Right lobe of liver (tissue), 4 donors: ENCODE data around the gene ARMC7.

Experiments used
- POLR2A ChIP-seq: fragments of 450-650 bp; IDR thresholded peaks from one replicate; pipeline ENCODE4 v1.6.1; 2017; ENCODE audit warnings: antibody characterized with exemption, mild to moderate bottlenecking
- TF ChIP-seq, protein P1 (sequence below), 4 donors: fragments of 200-600 bp in 3 of 4; fragments of 450-650 bp in 1 of 4; IDR thresholded peaks; one replicate each; pipeline versions ENCODE4 v1.5.1 to v1.8.0; 2016 to 2022; ENCODE audit warnings: antibody characterized with exemption in 4 of 4, mild to moderate bottlenecking in 2 of 4
- donor health status: DM: no; HTN: no; CAD: no.
- donor health status: DM: no; HTN: no; CAD: no.
- donor health status: DM: no; HTN: yes; CAD: no.

DNA sequence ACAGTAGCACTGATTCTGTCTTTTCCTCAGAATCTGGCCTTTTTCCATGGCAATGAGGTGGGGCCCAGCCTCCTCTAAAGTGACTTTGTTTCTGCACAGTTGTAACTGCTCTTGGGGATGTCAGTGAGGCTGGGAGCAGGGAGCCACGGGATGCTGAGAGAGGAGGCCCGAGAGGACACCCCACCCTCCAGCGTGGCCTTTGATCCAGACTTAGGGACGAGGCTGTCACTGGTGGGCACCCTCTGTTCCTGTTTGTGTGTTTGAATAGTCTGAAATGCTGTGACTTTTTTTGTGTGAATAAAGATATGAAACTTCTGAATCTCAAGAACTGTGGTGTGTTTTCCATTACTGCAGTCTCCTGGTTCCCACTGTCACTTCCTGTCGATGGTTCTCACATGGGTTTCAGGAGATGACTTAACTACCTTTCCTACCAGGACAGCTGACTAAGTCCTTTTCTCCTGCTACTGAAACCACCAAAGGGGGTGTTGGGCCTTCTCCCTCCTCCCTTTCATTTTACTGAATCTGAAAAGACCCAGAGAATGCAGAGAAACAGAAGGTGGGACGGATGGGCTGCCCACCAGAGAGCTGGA lies 44.1 kb upstream of the ARMC7 start:
- TF ChIP-seq, protein P1, sequence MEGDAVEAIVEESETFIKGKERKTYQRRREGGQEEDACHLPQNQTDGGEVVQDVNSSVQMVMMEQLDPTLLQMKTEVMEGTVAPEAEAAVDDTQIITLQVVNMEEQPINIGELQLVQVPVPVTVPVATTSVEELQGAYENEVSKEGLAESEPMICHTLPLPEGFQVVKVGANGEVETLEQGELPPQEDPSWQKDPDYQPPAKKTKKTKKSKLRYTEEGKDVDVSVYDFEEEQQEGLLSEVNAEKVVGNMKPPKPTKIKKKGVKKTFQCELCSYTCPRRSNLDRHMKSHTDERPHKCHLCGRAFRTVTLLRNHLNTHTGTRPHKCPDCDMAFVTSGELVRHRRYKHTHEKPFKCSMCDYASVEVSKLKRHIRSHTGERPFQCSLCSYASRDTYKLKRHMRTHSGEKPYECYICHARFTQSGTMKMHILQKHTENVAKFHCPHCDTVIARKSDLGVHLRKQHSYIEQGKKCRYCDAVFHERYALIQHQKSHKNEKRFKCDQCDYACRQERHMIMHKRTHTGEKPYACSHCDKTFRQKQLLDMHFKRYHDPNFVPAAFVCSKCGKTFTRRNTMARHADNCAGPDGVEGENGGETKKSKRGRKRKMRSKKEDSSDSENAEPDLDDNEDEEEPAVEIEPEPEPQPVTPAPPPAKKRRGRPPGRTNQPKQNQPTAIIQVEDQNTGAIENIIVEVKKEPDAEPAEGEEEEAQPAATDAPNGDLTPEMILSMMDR (IDR thresholded peaks at IDR 0.05) = no peak
- no peak for TF ChIP-seq POLR2A
